ENCODE results near the gene SIGLEC1.

SIGLEC1 gene

GRCh38 chr20:3712279-3712873, at the start of gene SIGLEC1:
SIGLEC1 (minus strand) TSS chr20:3712600; CDS start chr20:3707128, 5,472 bp downstream.
- DNase-seq = no peak

GRCh38 chr20:3760655-3761348, 48.4 kb upstream of the SIGLEC1 start:
- no peak for DNase-seq

GRCh38 chr20:3759884-3760283, 47.5 kb upstream of the SIGLEC1 start:
- no peak for DNase-seq

- DNase-seq = no peak
Measured at GRCh38 chr20:3759316-3759823, 47.0 kb upstream of the SIGLEC1 start.

GRCh38 chr20:3758566-3758965, 46.2 kb upstream of the SIGLEC1 start:
- no peak for DNase-seq

- no peak for DNase-seq
Measured at GRCh38 chr20:3757268-3757667, 44.9 kb upstream of the SIGLEC1 start.

GRCh38 chr20:3755814-3756480, 43.5 kb upstream of the SIGLEC1 start:
- DNase-seq = no peak

- no peak for DNase-seq
Measured at GRCh38 chr20:3755269-3755668, 42.9 kb upstream of the SIGLEC1 start.

- DNase-seq = no peak
Measured at GRCh38 chr20:3754276-3754630, 41.9 kb upstream of the SIGLEC1 start.

- no peak for DNase-seq
Measured at GRCh38 chr20:3753501-3754275, 41.3 kb upstream of the SIGLEC1 start.

GRCh38 chr20:3753098-3753497, 40.7 kb upstream of the SIGLEC1 start:
- peak; percentile 76 for DNase-seq

- no peak for DNase-seq
Measured at GRCh38 chr20:3752386-3752759, 40.0 kb upstream of the SIGLEC1 start.

- no peak for DNase-seq
Measured at GRCh38 chr20:3751675-3752385, 39.4 kb upstream of the SIGLEC1 start.

GRCh38 chr20:3751305-3751674, 38.9 kb upstream of the SIGLEC1 start:
- no peak for DNase-seq

GRCh38 chr20:3749689-3750531, 37.5 kb upstream of the SIGLEC1 start:
- DNase-seq = peak; percentile 70

- no peak for DNase-seq
Measured at GRCh38 chr20:3749087-3749688, 36.8 kb upstream of the SIGLEC1 start.

GRCh38 chr20:3748073-3748472, 35.7 kb upstream of the SIGLEC1 start:
- no peak for DNase-seq

- no peak for DNase-seq
Measured at GRCh38 chr20:3747471-3747870, 35.1 kb upstream of the SIGLEC1 start.

GRCh38 chr20:3745686-3746173, 33.3 kb upstream of the SIGLEC1 start:
- no peak for DNase-seq

GRCh38 chr20:3744806-3745685, 32.6 kb upstream of the SIGLEC1 start:
- no peak for DNase-seq

Measured in NCI-H1694 (cell line).